K562 (cell line): ENCODE measurements around the gene SPTSSA. TPM values are rescaled to one million over a fixed set of nuclear protein-coding genes. Genes with fewer than 3 reads are reported as not detected.
A peak's percentile ranks its signal among the peaks of the same experiment; 100 is the strongest.

Source experiments
- ATAC-seq: fragments of 200-7000 bp; cut with Tn5 transposase; 3 replicates; pipeline ENCODE4 v1.9.1; 2020; ENCODE audit warnings: moderate library complexity
- BruUV-seq: library from RNA; stranded (reverse); fragments of 400-500 nt; replicated peaks from 2 replicates; lab custom pipeline; 2021; lab: Mats Ljungman, UMichigan
- CTCF ChIA-PET: fragments of 300-600 bp; formaldehyde crosslinking; extraction: SDS; loops from one replicate; lab custom pipeline; 2021; ENCODE audit warnings: low intra/inter-chr PET ratio; lab: Yijun Ruan, JAX
- POLR2A ChIA-PET: fragments of 300-600, 350-650 bp; sonication (Branson Sonifier 250); formaldehyde crosslinking; extraction: SDS; loops from one replicate; lab custom pipeline; 2021; ENCODE audit warnings: antibody characterized with exemption, inconsistent platforms; lab: Yijun Ruan, JAX
- DNase-seq, 4 experiments: peaks; one replicate each; pipeline versions ENCODE4 v3.0.0 to v3.0.0-alpha.2; 2011 to 2018; ENCODE audit warnings: low spot score in 3 of 4, mixed read lengths in 3 of 4; ENCODE audit errors: extremely low read depth in 1 of 4
- FAIRE-seq: peaks from 2 replicates; lab custom pipeline; 2011; peaks lifted over from hg19 to GRCh38; lab: Jason Lieb, UNC
- H2AFZ ChIP-seq: 2 replicates; pipeline ENCODE4 v1.6.0; 2011; ENCODE audit warnings: low read depth, low read length, control low read depth, inconsistent platforms
- H3K27ac ChIP-seq: fragments of 200-600 bp; 3 replicates; pipeline ENCODE4 v1.8.0; 2011; ENCODE audit warnings: low read depth, mild to moderate bottlenecking, control low read depth, inconsistent platforms, low read length, moderate library complexity, mixed read lengths; ENCODE audit errors: extremely low read depth
- H3K27me3 ChIP-seq, 2 experiments: fragments of 300-600 bp in 1 of 2; 2 replicates in 1 of 2; 3 replicates in 1 of 2; pipeline versions ENCODE4 v1.6.0 to v1.8.0; 2011; ENCODE audit warnings: inconsistent platforms in 2 of 2, low read length in 2 of 2, mild to moderate bottlenecking in 1 of 2, mixed read lengths in 1 of 2, moderate library complexity in 1 of 2; ENCODE audit not compliant: control insufficient read depth in 2 of 2, insufficient read depth in 2 of 2
- H3K36me3 ChIP-seq: fragments of 300-600 bp; 3 replicates; pipeline ENCODE4 v1.8.0; 2011; ENCODE audit warnings: mild to moderate bottlenecking, low read length, inconsistent platforms; ENCODE audit not compliant: control insufficient read depth, insufficient read depth
- H3K4me1 ChIP-seq, 2 experiments: fragments of 200-600 bp in 1 of 2; replicated peaks in 1 of 2; 2 replicates in 1 of 2; 3 replicates in 1 of 2; pipeline versions ENCODE4 v1.5.1 to v1.8.0; 2011; ENCODE audit warnings: inconsistent platforms in 2 of 2, low read length in 2 of 2, mild to moderate bottlenecking in 1 of 2, mixed read lengths in 1 of 2, moderate library complexity in 1 of 2; ENCODE audit not compliant: control insufficient read depth in 2 of 2, insufficient read depth in 2 of 2
- H3K4me2 ChIP-seq: 2 replicates; pipeline ENCODE4 v1.6.1; 2011; ENCODE audit warnings: low read length, control low read depth, inconsistent platforms, mixed read lengths; ENCODE audit not compliant: insufficient read depth
- H3K4me3 ChIP-seq: fragments of 200-600 bp; sonication (generic), shearing (Covaris generic); 2 replicates; pipeline ENCODE4 v1.5.1; 2016; ENCODE audit warnings: control low read depth, inconsistent platforms
- H3K79me2 ChIP-seq: fragments of 200-600 bp; 3 replicates; pipeline ENCODE4 v1.8.0; 2011; ENCODE audit warnings: low read length, inconsistent platforms; ENCODE audit not compliant: control insufficient read depth, insufficient read depth
- H3K9ac ChIP-seq, 2 experiments: 2 replicates each; pipeline versions ENCODE4 v1.6.0 to v1.6.1; 2011; ENCODE audit warnings: low read depth in 2 of 2, low read length in 2 of 2, control low read depth in 1 of 2, inconsistent platforms in 1 of 2, mild to moderate bottlenecking in 1 of 2, mixed read lengths in 1 of 2; ENCODE audit not compliant: insufficient read depth in 1 of 2
- H3K9me1 ChIP-seq: one replicate; pipeline ENCODE4 v1.6.0; 2011; ENCODE audit warnings: inconsistent platforms, mild to moderate bottlenecking, low read length, moderate library complexity; ENCODE audit not compliant: control insufficient read depth, insufficient read depth
- H3K9me3 ChIP-seq: replicated peaks from 2 replicates; pipeline ENCODE4 v1.5.1; 2011; ENCODE audit warnings: low read depth, low read length, inconsistent platforms; ENCODE audit not compliant: control insufficient read depth, insufficient read depth
- H4K20me1 ChIP-seq: replicated peaks from 2 replicates; pipeline ENCODE4 v1.6.1; 2011; ENCODE audit warnings: low read length, inconsistent platforms, mixed read lengths; ENCODE audit not compliant: control insufficient read depth, insufficient read depth
- ARNT ChIP-seq, 2 experiments: fragments of 450-650 bp; IDR thresholded peaks; 2 replicates each; pipeline ENCODE4 v1.6.1; 2016; ENCODE audit warnings: mild to moderate bottlenecking in 1 of 2
- CBX3 ChIP-seq, 2 experiments: IDR thresholded peaks; 1 replicate in 1 of 2; 2 replicates in 1 of 2; pipeline ENCODE4 v1.6.1; 2012; ENCODE audit warnings: inconsistent platforms in 2 of 2, low read length in 2 of 2, borderline replicate concordance in 1 of 2, control low read depth in 1 of 2
- CBX5 ChIP-seq: IDR thresholded peaks from 2 replicates; pipeline ENCODE4 v1.6.1; 2014; ENCODE audit warnings: low read depth, borderline replicate concordance
- SPI1 ChIP-seq: IDR thresholded peaks from 2 replicates; pipeline ENCODE4 v1.6.1; 2011; ENCODE audit warnings: low read depth, low read length, control low read depth, borderline replicate concordance
- TAF9B ChIP-seq: fragments of 450-650 bp; IDR thresholded peaks from 2 replicates; pipeline ENCODE4 v1.6.1; 2018; ENCODE audit warnings: mild to moderate bottlenecking; ENCODE audit not compliant: partially characterized antibody
- TEAD2 ChIP-seq: fragments of 450-650 bp; IDR thresholded peaks from 2 replicates; pipeline ENCODE4 v1.6.1; 2016; ENCODE audit warnings: missing genetic modification characterization, control low read depth, missing compliant biosample characterization
- TRIM24 ChIP-seq, 2 experiments: fragments of 450-650 bp; IDR thresholded peaks; 2 replicates each; pipeline ENCODE4 v1.6.1; 2016
- TRIM28 ChIP-seq: fragments of 450-650 bp; IDR thresholded peaks from 2 replicates; pipeline ENCODE4 v1.6.1; 2017
- ZFP36 ChIP-seq: fragments of 150-350 bp; IDR thresholded peaks from 2 replicates; pipeline ENCODE4 v1.6.1; 2018; ENCODE audit warnings: low read length, low read depth; ENCODE audit not compliant: partially characterized antibody
- ZNF165 ChIP-seq: fragments of 250-450 bp; sonication (Bioruptor Pico); IDR thresholded peaks from 2 replicates; pipeline ENCODE4 v1.4.0; 2020; ENCODE audit warnings: borderline replicate concordance
- ZNF175 ChIP-seq: fragments of 200-800 bp; sonication (Bioruptor generic); IDR thresholded peaks from 2 replicates; pipeline ENCODE4 v1.6.1; 2016; ENCODE audit warnings: low read depth, mild to moderate bottlenecking, missing genetic modification characterization, missing compliant biosample characterization
- ZNF24 ChIP-seq: fragments of 450-650 bp; IDR thresholded peaks from 2 replicates; pipeline ENCODE4 v1.6.1; 2016
- ZNF280A ChIP-seq: fragments of 450-650 bp; IDR thresholded peaks from 2 replicates; pipeline ENCODE4 v1.6.1; 2018; ENCODE audit warnings: mild to moderate bottlenecking, low read depth; ENCODE audit not compliant: partially characterized antibody
- ZNF79 ChIP-seq: fragments of 250-450 bp; sonication (Bioruptor Pico); IDR thresholded peaks from 2 replicates; pipeline ENCODE4 v1.4.0; 2020; ENCODE audit warnings: low read depth, mild to moderate bottlenecking, moderate library complexity
- WGBS: fragments of 100-300 bp; shearing (Covaris generic); methylation state at CpG from one replicate; pipeline ENCODE4 v1.1.6; 2016; ENCODE audit warnings: low coverage, mixed read lengths; ENCODE audit not compliant: insufficient coverage; ENCODE audit errors: missing lambda C conversion rate; 5-methylcytosine and 5-hydroxymethylcytosine counted together
- in situ Hi-C: fragments of 300-500 bp; cut with MboI; formaldehyde crosslinking; loops from 4 replicates; pipeline ENCODE4 v1.15.0; 2018; ENCODE audit warnings: inconsistent platforms, mixed read lengths
- intact Hi-C: fragments of 100-400 bp; cut with micrococcal nuclease; formaldehyde crosslinking; loops from 2 replicates; pipeline ENCODE4 v1.14.2; 2022
- polyA plus RNA-seq, 8 experiments: library from polyadenylated mRNA; depleted of rRNA in 4 of 8; stranded (reverse) in 5 of 8; unstranded in 3 of 8; fragments of >200 nt; fragmentation: Nextera tagmentation in 2 of 8; fragmentation: Illumina TruSeq in 1 of 8; extraction: Ambion mirVana in 2 of 8; extraction: Trizol in 1 of 8; gene quantifications; 2 replicates each; pipeline versions ENCODE4 v1.2.1 to v1.2.3, GENCODE V29; 2011 to 2014; ENCODE audit warnings: inconsistent platforms in 1 of 8, missing spikeins in 1 of 8
- total RNA-seq, 7 experiments: library from RNA; depleted of rRNA in 6 of 7; stranded (reverse); fragments of >200 nt in 6 of 7; fragmentation: Illumina TruSeq in 2 of 7; extraction: Trizol in 2 of 7; gene quantifications; 2 replicates each; pipeline versions ENCODE4 v1.2.1 to v1.2.3, GENCODE V29; 2011 to 2021; ENCODE audit warnings: low replicate concordance in 1 of 7

The SPTSSA gene
- total and polyA plus RNA-seq, 9 of the 15 experiments (the other 6 are each of a cell fraction or from before 2014, with no cell fraction given), result 6.8 to 35.7 (median 22.0) TPM

GRCh38 chr14:34423445-34423844 is 38.6 kb downstream of the SPTSSA start (continued):
- TF ChIP-seq ZNF175 (no peak), ARNT (IDR thresholded peaks at IDR 0.05) (no peak), TAF9B (no peak), ZNF165 (no peak)
- TF ChIP-seq, all 486 proteins: peak for 0

- H3K79me2 ChIP-seq, result no peaks in the 10 kb centered on the region
- ATAC-seq (no peak), FAIRE-seq (no peak), DNase-seq (no peak)
- ChIA-PET CTCF (no interaction called here), POLR2A (no interaction called here)
- H3K9me1 ChIP-seq, result no peaks in the 10 kb centered on the region
- H2AFZ ChIP-seq, result no peak overlapping the region
- 12% methylated on average over 6 of the region's 6 CpGs for WGBS
- H3K27me3 ChIP-seq, result no peaks in the 10 kb centered on the region; a peak in 1 of 5 replicates
- BruUV-seq, result no TSS peak
- TF ChIP-seq ZNF24 (no peak), TEAD2 (tag) (no peak), SPI1 (peak; percentile 9; the same call in 1 of the 2 replicates), CBX5 (peak; percentile 89), ZFP36 (peak; percentile 71), CBX3 (IDR thresholded peaks at IDR 0.05; ENCODE audit: borderline replicate concordance in 1 of 2, low read length in 2 of 2) (peak in 1 of 2 experiments; percentile 80; a peak in 2 of 3 replicates), TRIM28 (peak; percentile 71; the same call in 1 of the 2 replicates), ZNF79 (CRISPR knock-in tag) (no peak), TRIM24 (IDR thresholded peaks at IDR 0.05) (peak in 1 of 2 experiments; percentile 40; a peak in 1 of 4 replicates), ZNF280A (peak; percentile 81)
- H3K4me1 ChIP-seq, result no peaks in the 10 kb centered on the region; a peak in 1 of 5 replicates
- H3K9me3 ChIP-seq, result 0 out of 2 replicates have a peak, but pooled peaks cover 5% of the 10 kb centered on the region
- no peaks in the 10 kb centered on the region for H4K20me1 ChIP-seq
- H3K4me2 ChIP-seq, result no peak overlapping the region
- no peaks in the 10 kb centered on the region for H3K36me3 ChIP-seq
- H3K4me3 ChIP-seq, result no peak overlapping the region
- in situ Hi-C loops, result no loop called here
- no peak overlapping the region for H3K27ac ChIP-seq
- intact Hi-C loops, result no loop called here
- H3K9ac ChIP-seq, result no peak overlapping the region
These were observed 41.4 kb downstream of the SPTSSA start for GRCh38 chr14:34420547-34421150.
